ENCODE data around the gene CALU. TPM values are rescaled to one million over a fixed set of nuclear protein-coding genes. Genes with fewer than 3 reads are reported as not detected.

CALU gene
- total RNA-seq, 1 donor from 2014 or later, result 197 TPM

DNA sequence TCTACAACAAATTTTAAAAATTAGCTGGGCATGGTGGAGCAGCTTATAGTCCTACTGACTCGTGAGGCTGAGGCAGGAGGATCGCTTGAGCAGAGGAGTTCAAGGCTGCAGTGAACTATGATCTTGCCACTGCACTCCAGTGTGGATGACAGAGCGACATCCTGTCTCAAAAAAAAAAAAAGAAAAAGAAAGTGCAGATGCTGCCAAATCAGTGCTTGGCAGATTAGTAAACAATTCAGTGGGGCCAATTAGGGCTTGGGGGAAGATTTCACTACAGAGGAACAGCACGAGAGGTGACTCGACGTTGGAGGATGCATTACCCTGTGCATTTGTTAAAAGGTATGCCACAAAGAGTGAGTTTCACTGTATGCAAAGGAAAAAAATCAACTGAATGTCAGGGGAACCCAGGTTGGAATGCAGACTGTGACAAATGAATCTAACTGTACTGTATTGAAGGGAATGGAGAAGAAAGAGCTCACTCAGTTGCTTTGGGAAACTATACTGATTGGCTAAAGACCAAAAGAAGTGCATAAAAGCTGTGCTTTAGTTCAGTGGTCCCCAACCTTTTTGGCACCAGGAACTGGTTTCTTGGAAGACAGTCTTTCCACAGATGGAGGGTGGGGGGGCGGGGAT, 35.4 kb upstream of the CALU start:
- no peak for DNase-seq (ENCODE audit: low spot score)
- Mint-ChIP-seq H3K9me3 (ENCODE audit: unreplicated experiment) (no peaks in the 10 kb centered on the region), H3K36me3 (ENCODE audit: low read depth, unreplicated experiment) (peaks cover 8% of the 10 kb centered on the region), H3K4me3 (ENCODE audit: unreplicated experiment) (peak overlapping the region; percentile 71), H3K4me1 (ENCODE audit: unreplicated experiment) (peaks cover 30% of the 10 kb centered on the region), H3K27me3 (ENCODE audit: unreplicated experiment) (peaks cover 4% of the 10 kb centered on the region), H3K27ac (ENCODE audit: unreplicated experiment) (no peak overlapping the region)
- TF ChIP-seq, protein P1, sequence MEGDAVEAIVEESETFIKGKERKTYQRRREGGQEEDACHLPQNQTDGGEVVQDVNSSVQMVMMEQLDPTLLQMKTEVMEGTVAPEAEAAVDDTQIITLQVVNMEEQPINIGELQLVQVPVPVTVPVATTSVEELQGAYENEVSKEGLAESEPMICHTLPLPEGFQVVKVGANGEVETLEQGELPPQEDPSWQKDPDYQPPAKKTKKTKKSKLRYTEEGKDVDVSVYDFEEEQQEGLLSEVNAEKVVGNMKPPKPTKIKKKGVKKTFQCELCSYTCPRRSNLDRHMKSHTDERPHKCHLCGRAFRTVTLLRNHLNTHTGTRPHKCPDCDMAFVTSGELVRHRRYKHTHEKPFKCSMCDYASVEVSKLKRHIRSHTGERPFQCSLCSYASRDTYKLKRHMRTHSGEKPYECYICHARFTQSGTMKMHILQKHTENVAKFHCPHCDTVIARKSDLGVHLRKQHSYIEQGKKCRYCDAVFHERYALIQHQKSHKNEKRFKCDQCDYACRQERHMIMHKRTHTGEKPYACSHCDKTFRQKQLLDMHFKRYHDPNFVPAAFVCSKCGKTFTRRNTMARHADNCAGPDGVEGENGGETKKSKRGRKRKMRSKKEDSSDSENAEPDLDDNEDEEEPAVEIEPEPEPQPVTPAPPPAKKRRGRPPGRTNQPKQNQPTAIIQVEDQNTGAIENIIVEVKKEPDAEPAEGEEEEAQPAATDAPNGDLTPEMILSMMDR (IDR thresholded peaks at IDR 0.05; ENCODE audit: unreplicated experiment), result no peak

DNA sequence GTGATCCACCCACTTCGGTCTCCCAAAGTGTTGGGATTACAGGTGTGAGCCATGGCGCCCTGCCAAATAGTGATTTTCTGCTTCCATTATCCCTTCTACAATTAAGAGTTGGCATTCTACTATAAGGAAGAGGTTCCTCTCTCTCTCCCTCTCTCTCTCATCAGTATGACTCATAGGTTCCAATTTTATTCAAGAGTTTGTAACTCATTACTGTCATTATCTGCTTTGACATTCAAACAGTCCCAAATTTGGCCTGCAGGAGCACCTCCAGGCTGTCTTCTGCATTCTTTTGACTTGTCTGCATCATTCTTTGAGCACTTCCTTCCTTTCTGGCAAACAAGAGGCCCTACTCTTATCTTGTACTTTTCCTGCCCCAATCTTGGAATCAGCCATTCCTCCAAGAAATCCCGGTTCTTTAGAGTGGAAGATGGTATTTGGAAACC, 33.2 kb upstream of the CALU start:
- peaks cover 4% of the 10 kb centered on the region for H3K36me3 Mint-ChIP-seq (ENCODE audit: low read depth, unreplicated experiment)
- peaks cover 35% of the 10 kb centered on the region for H3K4me1 Mint-ChIP-seq (ENCODE audit: unreplicated experiment)
- no peak for DNase-seq (ENCODE audit: low spot score)
- peak overlapping the region; percentile 85 for H3K27ac Mint-ChIP-seq (ENCODE audit: unreplicated experiment)
- no peak overlapping the region for H3K4me3 Mint-ChIP-seq (ENCODE audit: unreplicated experiment)
- peaks cover 8% of the 10 kb centered on the region for H3K27me3 Mint-ChIP-seq (ENCODE audit: unreplicated experiment)
- H3K9me3 Mint-ChIP-seq (ENCODE audit: unreplicated experiment), result no peaks in the 10 kb centered on the region
- TF ChIP-seq, protein P1 (IDR thresholded peaks at IDR 0.05; ENCODE audit: unreplicated experiment), result no peak

DNA sequence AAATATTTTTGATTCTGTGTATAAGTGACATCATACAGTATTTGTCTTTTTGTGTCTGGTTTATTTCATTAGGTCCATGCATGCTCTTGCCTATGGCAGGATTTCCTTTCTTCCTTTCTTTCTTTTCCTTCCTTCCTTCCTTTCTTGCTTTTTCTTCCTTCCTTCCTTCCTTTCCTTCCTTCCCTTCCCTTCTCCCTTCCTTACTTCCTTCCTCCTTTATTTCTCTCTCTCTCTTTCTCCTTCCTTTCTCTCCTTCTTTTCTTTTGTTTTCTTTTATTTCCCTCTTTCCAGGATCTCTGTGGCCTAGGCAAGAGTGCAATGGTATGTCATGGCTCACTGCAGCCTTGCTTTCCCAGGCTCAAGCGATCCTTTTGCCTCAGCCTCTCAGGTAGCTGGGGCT, 31.4 kb upstream of the CALU start:
- H3K27me3 Mint-ChIP-seq (ENCODE audit: unreplicated experiment), result peaks cover 8% of the 10 kb centered on the region
- TF ChIP-seq, protein P1 (IDR thresholded peaks at IDR 0.05; ENCODE audit: unreplicated experiment), result no peak
- no peak for DNase-seq (ENCODE audit: low spot score)
- H3K9me3 Mint-ChIP-seq (ENCODE audit: unreplicated experiment), result no peaks in the 10 kb centered on the region
- peaks cover 4% of the 10 kb centered on the region for H3K36me3 Mint-ChIP-seq (ENCODE audit: low read depth, unreplicated experiment)
- H3K4me3 Mint-ChIP-seq (ENCODE audit: unreplicated experiment), result no peak overlapping the region
- H3K27ac Mint-ChIP-seq (ENCODE audit: unreplicated experiment), result no peak overlapping the region
- peaks cover 32% of the 10 kb centered on the region for H3K4me1 Mint-ChIP-seq (ENCODE audit: unreplicated experiment)

DNA sequence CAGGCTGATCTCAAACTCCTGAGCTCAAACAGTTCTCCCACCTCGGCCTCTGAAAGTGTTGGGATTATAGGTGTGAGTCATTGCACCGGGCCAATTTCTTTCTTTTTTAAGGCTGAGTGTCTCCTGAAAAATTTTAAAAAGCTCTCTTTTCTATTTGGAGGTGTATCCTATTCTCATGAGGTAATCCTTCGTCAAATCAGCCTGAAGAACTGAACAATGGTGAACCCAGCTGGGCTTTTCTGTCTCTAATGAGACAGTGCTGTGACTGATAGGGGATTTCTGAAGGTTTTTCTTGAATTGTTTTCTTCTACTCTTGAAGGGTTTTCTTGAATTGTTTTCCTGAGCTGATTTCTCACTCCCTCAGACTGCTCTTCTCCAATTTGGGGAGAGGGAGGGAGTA, 30.9 kb upstream of the CALU start:
- Mint-ChIP-seq H3K4me3 (ENCODE audit: unreplicated experiment) (no peak overlapping the region), H3K36me3 (ENCODE audit: low read depth, unreplicated experiment) (peaks cover 4% of the 10 kb centered on the region), H3K27ac (ENCODE audit: unreplicated experiment) (no peak overlapping the region), H3K4me1 (ENCODE audit: unreplicated experiment) (peaks cover 30% of the 10 kb centered on the region), H3K27me3 (ENCODE audit: unreplicated experiment) (peaks cover 7% of the 10 kb centered on the region), H3K9me3 (ENCODE audit: unreplicated experiment) (no peaks in the 10 kb centered on the region)
- TF ChIP-seq, protein P1 (IDR thresholded peaks at IDR 0.05; ENCODE audit: unreplicated experiment), result no peak
- DNase-seq (ENCODE audit: low spot score), result no peak

GRCh38 chr7:128708824-128709223, 30.3 kb upstream of the CALU start:
- H3K4me1 Mint-ChIP-seq (ENCODE audit: unreplicated experiment), result peaks cover 30% of the 10 kb centered on the region
- H3K27me3 Mint-ChIP-seq (ENCODE audit: unreplicated experiment), result peaks cover 6% of the 10 kb centered on the region
- H3K27ac Mint-ChIP-seq (ENCODE audit: unreplicated experiment), result peak overlapping the region; percentile 64
- no peak overlapping the region for H3K4me3 Mint-ChIP-seq (ENCODE audit: unreplicated experiment)
- TF ChIP-seq, protein P1 (IDR thresholded peaks at IDR 0.05; ENCODE audit: unreplicated experiment), result no peak
- no peaks in the 10 kb centered on the region for H3K9me3 Mint-ChIP-seq (ENCODE audit: unreplicated experiment)
- no peak for DNase-seq (ENCODE audit: low spot score)
- H3K36me3 Mint-ChIP-seq (ENCODE audit: low read depth, unreplicated experiment), result peaks cover 4% of the 10 kb centered on the region
